Natural killer cell treated with Interleukin-12 subunit alpha and Interleukin-12 subunit beta and Interleukin-15 and Interleukin-18, amount 100 ng/mL, for 72 hours (primary cell): ENCODE measurements around the gene FAM227B. TPM values are rescaled to one million over a fixed set of nuclear protein-coding genes. Genes with fewer than 3 reads are reported as not detected.
"Not testable (repeated sequence)": the region's sequence is repeated elsewhere in the genome, so short reads cannot be mapped to it uniquely, and the experiment has no call there.

Experiments used
- ATAC-seq, 2 donors: fragments of 150-1000 bp; cut with Tn5 transposase in 1 of 2; sonication (Bioruptor Pico), chemical (Tn5 transposase) in 1 of 2; 2 replicates each; pipeline ENCODE4 v1.10.0; 2021
- DNase-seq: peaks from one replicate; pipeline ENCODE4 v3.0.0; 2022; ENCODE audit warnings: low spot score
- H3K27ac Mint-ChIP-seq, 2 donors: 1 replicate in 1 of 2; 2 replicates in 1 of 2; pipeline ENCODE4 v1.8.0; 2022; ENCODE audit warnings: mixed read lengths in 2 of 2, mild to moderate bottlenecking in 1 of 2, moderate library complexity in 1 of 2
- H3K27me3 Mint-ChIP-seq, 2 donors: 1 replicate in 1 of 2; 2 replicates in 1 of 2; pipeline ENCODE4 v1.8.0; 2022; ENCODE audit warnings: mixed read lengths in 2 of 2
- H3K36me3 Mint-ChIP-seq: one replicate; pipeline ENCODE4 v1.8.0; 2022; ENCODE audit warnings: mixed read lengths
- H3K4me1 Mint-ChIP-seq, 2 donors: 1 replicate in 1 of 2; 2 replicates in 1 of 2; pipeline ENCODE4 v1.8.0; 2022; ENCODE audit warnings: low read depth in 2 of 2, mixed read lengths in 2 of 2, mild to moderate bottlenecking in 1 of 2
- H3K4me3 Mint-ChIP-seq: one replicate; pipeline ENCODE4 v1.8.0; 2022; ENCODE audit warnings: mixed read lengths
- H3K9me3 Mint-ChIP-seq: 2 replicates; pipeline ENCODE4 v1.8.0; 2022; ENCODE audit warnings: mixed read lengths
- total RNA-seq, 2 donors: library from RNA; stranded (reverse); gene quantifications; one replicate each; pipeline ENCODE4 v1.2.3, GENCODE V29; 2022

The FAM227B gene
- 1 to 10 TPM; 1.5 to 2.6 TPM for total RNA-seq

GRCh38 chr15:49620658-49621368 is at the start of gene FAM227B, which contains the start of gene DTWD1:
Gene FAM227B, minus strand, starts transcription at chr15:49620818. Its CDS starts 5,647 bp downstream, at chr15:49615171.
Gene DTWD1, plus strand, starts transcription at chr15:49621048. Its CDS starts 4,120 bp downstream, at chr15:49625168.
- H3K27ac Mint-ChIP-seq = peak within 1 kb of the TSS; percentile 91 to 97
- peak; percentile 95 for DNase-seq
- no peaks in the 10 kb centered on the region for H3K27me3 Mint-ChIP-seq
- ATAC-seq = peak; percentile 100
- H3K4me3 Mint-ChIP-seq = peak within 1 kb of the TSS; percentile 87
- H3K4me1 Mint-ChIP-seq = peaks cover 23 to 31% of the 10 kb centered on the region in 2 donors
- H3K36me3 Mint-ChIP-seq = peaks cover 9% of the 10 kb centered on the region
- no peaks in the 10 kb centered on the region for H3K9me3 Mint-ChIP-seq

GRCh38 chr15:49669288-49669687 is 48.7 kb upstream of the FAM227B start:
- Mint-ChIP-seq H3K4me3 (no peak overlapping the region), H3K9me3 (no peaks in the 10 kb centered on the region), H3K27me3 (peaks cover under 1 to 4% of the 10 kb centered on the region in 2 donors), H3K27ac (no peak overlapping the region), H3K4me1 (no peaks in the 10 kb centered on the region), H3K36me3 (no peaks in the 10 kb centered on the region)
- DNase-seq = no peak
- ATAC-seq = no peak

DNA sequence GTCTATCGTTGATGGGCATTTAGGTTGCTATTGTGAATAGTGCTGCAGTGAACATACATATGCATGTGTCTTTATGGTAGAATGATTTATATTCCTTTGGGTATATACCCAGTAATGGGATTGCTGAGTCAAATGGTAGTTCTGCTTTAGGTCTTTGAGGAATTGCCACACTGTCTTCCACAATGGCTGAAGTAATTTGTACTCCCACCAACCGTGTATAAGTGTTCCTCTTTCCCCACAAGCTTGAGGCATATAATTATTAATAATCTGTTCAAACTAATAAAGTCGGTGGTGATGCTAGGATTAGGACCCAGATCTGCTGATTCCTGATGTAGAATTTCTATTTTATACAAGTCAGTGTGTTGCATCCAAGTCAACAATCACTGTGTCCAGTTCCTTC is 45.9 kb upstream of the FAM227B start:
- not testable (repeated sequence) for H3K4me3 Mint-ChIP-seq, H3K4me1 Mint-ChIP-seq, DNase-seq, H3K36me3 Mint-ChIP-seq, H3K27ac Mint-ChIP-seq, ATAC-seq, H3K9me3 Mint-ChIP-seq
- peaks cover 5 to 16% of the 10 kb centered on the region in 2 donors for H3K27me3 Mint-ChIP-seq

DNA sequence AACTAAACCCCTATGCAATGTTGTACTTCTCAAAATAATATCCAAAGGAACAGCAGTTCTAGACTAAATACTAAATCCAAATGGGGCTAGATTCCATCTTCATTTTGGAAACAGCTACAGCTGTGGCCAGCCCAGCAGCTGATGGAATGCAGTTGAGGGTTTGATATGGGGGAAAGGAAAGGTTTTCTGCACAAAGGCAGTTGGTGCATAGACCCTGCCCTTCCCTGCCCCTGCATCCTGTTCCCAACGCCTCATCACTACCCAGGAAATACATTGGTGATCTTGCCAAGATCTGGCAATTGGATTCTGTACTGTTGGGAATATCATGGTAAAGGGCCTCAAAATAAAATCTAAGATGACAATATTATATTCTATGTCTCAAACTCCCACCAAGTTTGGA is 44.1 kb upstream of the FAM227B start:
- Mint-ChIP-seq H3K27ac (no peak overlapping the region), H3K27me3 (peaks cover 6 to 16% of the 10 kb centered on the region in 2 donors), H3K9me3 (no peaks in the 10 kb centered on the region), H3K4me1 (no peaks in the 10 kb centered on the region), H3K36me3 (no peaks in the 10 kb centered on the region), H3K4me3 (no peak overlapping the region)
- ATAC-seq = no peak
- no peak for DNase-seq

DNA sequence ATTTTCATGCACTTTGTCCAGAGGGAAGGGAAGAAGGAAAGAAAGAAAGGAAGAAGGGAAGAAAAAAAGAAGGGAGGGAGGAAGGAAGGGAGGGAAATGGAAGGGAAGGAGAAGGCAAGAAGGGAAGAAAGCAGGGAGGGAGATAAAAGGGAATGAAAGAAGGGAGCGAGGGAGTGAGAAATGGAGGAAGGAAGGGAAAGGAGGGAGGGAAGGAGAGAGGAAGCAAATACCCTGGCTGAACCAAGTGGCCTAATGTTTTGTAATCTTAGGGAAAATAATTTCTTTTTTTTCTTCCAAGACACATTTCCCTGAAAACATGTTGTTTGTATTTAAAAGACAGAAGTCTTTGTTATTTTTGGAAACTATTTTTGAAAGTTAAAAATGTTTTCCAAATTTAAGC is 36.1 kb upstream of the FAM227B start:
- Mint-ChIP-seq H3K36me3 (peaks cover 16% of the 10 kb centered on the region), H3K27me3 (peaks cover 10% of the 10 kb centered on the region in 2 donors), H3K4me3 (no peak overlapping the region), H3K9me3 (peaks cover 7% of the 10 kb centered on the region), H3K4me1 (no peaks in the 10 kb centered on the region), H3K27ac (no peak overlapping the region)
- ATAC-seq = no peak
- DNase-seq = no peak

DNA sequence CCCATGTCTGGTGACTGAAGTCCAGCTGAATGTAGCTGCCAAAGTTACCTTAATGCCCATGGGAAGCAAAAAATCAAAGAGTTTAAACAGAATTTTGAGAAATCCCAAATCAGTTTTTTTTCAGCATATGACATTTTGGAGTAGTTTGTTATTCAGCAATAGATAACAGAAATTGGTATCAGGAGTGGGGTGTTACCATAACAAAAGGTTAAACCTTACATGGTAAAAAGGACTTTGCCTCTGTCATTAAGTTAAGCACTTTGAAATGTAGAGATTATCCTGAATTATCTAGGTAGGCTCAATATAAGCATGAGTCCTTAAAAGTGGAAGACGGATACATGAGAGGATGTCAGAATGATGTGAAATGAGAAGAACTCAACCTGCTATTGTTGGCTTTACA is 32.3 kb upstream of the FAM227B start:
- Mint-ChIP-seq H3K27ac (no peak overlapping the region), H3K4me3 (no peak overlapping the region), H3K4me1 (no peaks in the 10 kb centered on the region), H3K9me3 (peaks cover 7% of the 10 kb centered on the region), H3K36me3 (peaks cover 16% of the 10 kb centered on the region), H3K27me3 (peaks cover 2 to 3% of the 10 kb centered on the region in 2 donors)
- ATAC-seq (no peak), DNase-seq (no peak)

DNA sequence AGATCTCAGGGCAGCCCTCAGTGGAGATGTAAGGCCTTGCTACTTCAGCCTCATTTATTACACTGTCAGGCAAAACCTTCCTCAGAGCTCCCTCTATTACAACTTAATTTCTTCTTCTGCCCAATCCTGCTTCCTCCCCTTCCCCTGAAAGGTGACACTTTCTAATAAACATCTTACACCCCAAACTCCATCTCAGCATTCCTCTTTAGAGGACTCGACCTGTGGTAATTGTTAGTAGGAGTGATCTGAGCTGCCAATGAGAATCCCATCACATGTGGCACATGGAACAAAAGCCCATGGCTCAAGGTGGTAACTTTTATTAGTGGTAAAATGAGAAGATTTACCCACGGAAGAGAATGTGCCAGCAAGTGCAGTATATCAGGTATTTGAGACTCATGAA is 30.1 kb upstream of the FAM227B start:
- H3K4me1 Mint-ChIP-seq = no peaks in the 10 kb centered on the region
- no peak overlapping the region for H3K27ac Mint-ChIP-seq
- DNase-seq (no peak), ATAC-seq (no peak)
- H3K9me3 Mint-ChIP-seq = peaks cover 7% of the 10 kb centered on the region
- no peaks in the 10 kb centered on the region for H3K27me3 Mint-ChIP-seq
- peaks cover 16% of the 10 kb centered on the region for H3K36me3 Mint-ChIP-seq
- no peak overlapping the region for H3K4me3 Mint-ChIP-seq

DNA sequence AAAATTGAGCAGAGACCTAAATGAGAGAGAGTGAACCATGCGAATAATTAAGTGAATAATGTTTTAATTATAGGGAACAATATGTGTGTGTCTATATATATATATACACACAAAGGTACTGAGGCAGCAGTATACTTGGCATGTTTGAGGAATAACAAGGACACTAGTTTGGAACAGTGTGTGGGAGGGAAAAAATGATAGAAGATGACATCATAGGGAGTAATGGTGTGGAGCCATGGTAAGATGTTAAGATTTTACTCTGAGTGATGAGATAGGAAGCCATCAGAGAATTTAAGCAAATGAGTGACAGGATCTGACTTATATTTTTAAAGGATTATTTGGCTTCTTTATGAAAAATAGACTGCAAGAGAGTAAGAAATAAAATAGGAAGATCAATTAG is 29.4 kb upstream of the FAM227B start:
- no peak overlapping the region for H3K4me3 Mint-ChIP-seq
- peaks cover 7% of the 10 kb centered on the region for H3K9me3 Mint-ChIP-seq
- no peak for DNase-seq
- peaks cover 16% of the 10 kb centered on the region for H3K36me3 Mint-ChIP-seq
- no peak overlapping the region for H3K27ac Mint-ChIP-seq
- no peak for ATAC-seq
- no peaks in the 10 kb centered on the region for H3K4me1 Mint-ChIP-seq
- no peaks in the 10 kb centered on the region for H3K27me3 Mint-ChIP-seq

- Mint-ChIP-seq H3K27ac (no peak overlapping the region), H3K36me3 (peaks cover under 1% of the 10 kb centered on the region), H3K4me1 (no peaks in the 10 kb centered on the region), H3K4me3 (no peak overlapping the region), H3K27me3 (no peaks in the 10 kb centered on the region), H3K9me3 (no peaks in the 10 kb centered on the region)
- ATAC-seq (no peak), DNase-seq (no peak)
Observed at GRCh38 chr15:49646891-49647290, 26.3 kb upstream of the FAM227B start.

DNA sequence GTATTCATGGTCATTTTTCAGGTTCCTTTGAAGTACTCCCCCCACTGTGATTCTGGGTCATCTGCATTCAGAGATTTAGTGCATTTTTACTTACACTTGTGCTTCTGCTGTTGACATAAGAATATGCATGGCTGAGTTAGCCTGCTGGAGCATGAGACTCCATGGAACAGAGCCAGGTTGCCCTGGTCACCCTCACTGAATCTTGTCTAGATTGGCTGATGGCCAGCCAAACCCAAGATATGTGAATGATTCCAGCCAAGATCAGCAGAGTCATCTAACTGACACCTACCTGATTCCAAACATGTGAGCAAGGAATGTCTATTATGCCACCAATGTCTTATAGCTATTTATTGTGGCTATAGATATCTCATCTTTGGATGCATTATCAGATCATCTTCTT is 25.3 kb upstream of the FAM227B start:
- Mint-ChIP-seq H3K27ac (no peak overlapping the region), H3K27me3 (no peaks in the 10 kb centered on the region), H3K9me3 (no peaks in the 10 kb centered on the region), H3K4me1 (no peaks in the 10 kb centered on the region), H3K36me3 (peaks cover 6% of the 10 kb centered on the region), H3K4me3 (no peak overlapping the region)
- DNase-seq = no peak
- no peak for ATAC-seq

DNA sequence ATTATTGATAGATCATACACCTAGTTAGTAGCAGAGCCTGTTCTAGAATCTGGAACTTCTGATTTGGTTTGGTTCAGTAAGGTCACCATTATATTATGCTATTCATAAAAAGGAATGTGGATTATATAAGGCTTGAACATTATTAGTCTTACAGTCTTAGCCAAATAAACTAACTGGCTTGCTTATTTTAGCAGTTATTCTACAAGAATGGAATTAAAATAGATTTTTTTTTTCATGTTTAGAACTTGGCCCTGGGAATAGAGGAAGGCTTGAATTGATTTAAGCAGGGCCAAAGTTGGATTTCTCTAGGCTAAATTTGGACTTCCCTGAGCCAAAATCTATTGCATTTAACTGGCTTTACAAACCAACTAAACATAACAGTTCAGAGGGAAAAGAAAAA is 24.7 kb upstream of the FAM227B start:
- Mint-ChIP-seq H3K27ac (no peak overlapping the region), H3K9me3 (no peaks in the 10 kb centered on the region), H3K27me3 (no peaks in the 10 kb centered on the region), H3K4me1 (no peaks in the 10 kb centered on the region), H3K4me3 (no peak overlapping the region), H3K36me3 (peaks cover 6% of the 10 kb centered on the region)
- no peak for ATAC-seq
- DNase-seq = no peak

GRCh38 chr15:49644364-49644794 is 23.8 kb upstream of the FAM227B start:
- H3K4me3 Mint-ChIP-seq = no peak overlapping the region
- H3K27ac Mint-ChIP-seq = no peak overlapping the region

GRCh38 chr15:49637857-49638256 is 17.2 kb upstream of the FAM227B start:
- ATAC-seq = no peak
- H3K27ac Mint-ChIP-seq = no peak overlapping the region
- no peaks in the 10 kb centered on the region for H3K4me1 Mint-ChIP-seq
- DNase-seq = no peak
- no peak overlapping the region for H3K4me3 Mint-ChIP-seq
- H3K9me3 Mint-ChIP-seq = no peaks in the 10 kb centered on the region
- H3K36me3 Mint-ChIP-seq = peaks cover 6% of the 10 kb centered on the region
- H3K27me3 Mint-ChIP-seq = no peaks in the 10 kb centered on the region

More at GRCh38 chr15:49644364-49644794, 23.8 kb upstream of the FAM227B start:
- no peaks in the 10 kb centered on the region for H3K4me1 Mint-ChIP-seq
- peaks cover 6% of the 10 kb centered on the region for H3K36me3 Mint-ChIP-seq
- no peak for DNase-seq
- ATAC-seq = no peak
- H3K27me3 Mint-ChIP-seq = no peaks in the 10 kb centered on the region
- H3K9me3 Mint-ChIP-seq = no peaks in the 10 kb centered on the region

DNA sequence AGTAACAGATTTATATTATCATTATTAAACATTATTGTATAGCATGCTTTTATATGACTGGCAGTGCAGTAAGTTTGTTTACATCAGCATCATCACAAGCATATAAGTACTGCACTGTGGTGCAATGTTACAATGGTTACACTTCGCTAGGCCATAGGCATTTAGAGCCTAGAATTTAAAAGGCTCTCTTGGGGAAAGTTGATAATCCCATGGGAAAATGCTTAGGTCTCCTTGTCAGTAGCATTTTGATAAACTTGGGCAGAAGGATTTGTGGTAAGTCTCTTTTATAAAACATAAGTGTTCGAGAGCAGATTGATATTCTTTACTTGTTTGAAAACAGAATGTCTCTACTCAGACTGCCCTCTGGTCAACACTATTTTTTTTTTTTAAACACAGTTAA is 7.8 kb upstream of the FAM227B start:
- Mint-ChIP-seq H3K27me3 (no peaks in the 10 kb centered on the region), H3K27ac (no peak overlapping the region), H3K36me3 (peaks cover 11% of the 10 kb centered on the region), H3K4me3 (no peak overlapping the region), H3K9me3 (no peaks in the 10 kb centered on the region), H3K4me1 (peaks cover 2 to 3% of the 10 kb centered on the region in 2 donors)
- ATAC-seq (no peak), DNase-seq (no peak)
